HG03432 (cell line): ENCODE results near the gene SLC23A3.
"Not testable (repeated sequence)": the region's sequence is repeated elsewhere in the genome, so short reads cannot be mapped to it uniquely, and the experiment has no call there.

Source experiments
- ATAC-seq: cut with Tn5 transposase; IDR thresholded peaks from one replicate; pipeline ENCODE4 v1.9.1; 2021; ENCODE audit warnings: mild to moderate bottlenecking, moderate library complexity; ENCODE audit not compliant: unreplicated experiment

SLC23A3 gene

DNA sequence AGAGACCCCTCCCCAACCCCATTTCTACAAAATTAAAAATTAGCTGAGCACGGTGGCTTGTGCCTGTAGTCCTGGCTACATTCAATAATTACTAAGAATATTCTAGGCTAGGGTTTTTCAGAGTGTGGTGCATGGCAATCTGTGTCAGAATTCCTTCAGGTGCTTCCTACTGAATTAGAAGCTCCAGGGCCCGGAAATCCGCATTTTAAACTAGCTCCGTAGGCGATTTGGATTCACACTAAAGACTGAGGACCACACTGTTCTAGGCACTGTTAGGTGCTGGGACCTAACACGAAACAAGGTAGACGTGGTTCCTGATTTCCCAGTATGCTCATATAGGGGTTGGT lies 36.1 kb upstream of the SLC23A3 start:
- ATAC-seq: no peak

DNA sequence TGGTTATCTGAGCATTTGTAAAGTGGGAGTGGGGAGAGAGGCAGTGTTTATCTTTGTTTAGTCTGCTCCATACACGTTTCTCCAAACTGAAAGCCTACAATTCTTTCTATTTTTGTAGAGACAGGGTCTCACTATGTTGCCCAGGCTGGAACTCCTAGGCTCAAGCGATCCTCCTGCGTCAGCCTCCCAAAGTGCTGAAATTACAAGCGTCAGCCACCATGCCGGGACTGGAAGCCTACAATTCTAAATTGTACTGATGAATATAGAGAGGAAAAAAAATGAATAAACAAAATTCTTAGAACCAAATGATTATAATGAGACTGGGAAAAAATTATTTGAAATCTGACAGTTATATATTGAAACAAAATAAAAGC lies 35.3 kb upstream of the SLC23A3 start:
- ATAC-seq: no peak

DNA sequence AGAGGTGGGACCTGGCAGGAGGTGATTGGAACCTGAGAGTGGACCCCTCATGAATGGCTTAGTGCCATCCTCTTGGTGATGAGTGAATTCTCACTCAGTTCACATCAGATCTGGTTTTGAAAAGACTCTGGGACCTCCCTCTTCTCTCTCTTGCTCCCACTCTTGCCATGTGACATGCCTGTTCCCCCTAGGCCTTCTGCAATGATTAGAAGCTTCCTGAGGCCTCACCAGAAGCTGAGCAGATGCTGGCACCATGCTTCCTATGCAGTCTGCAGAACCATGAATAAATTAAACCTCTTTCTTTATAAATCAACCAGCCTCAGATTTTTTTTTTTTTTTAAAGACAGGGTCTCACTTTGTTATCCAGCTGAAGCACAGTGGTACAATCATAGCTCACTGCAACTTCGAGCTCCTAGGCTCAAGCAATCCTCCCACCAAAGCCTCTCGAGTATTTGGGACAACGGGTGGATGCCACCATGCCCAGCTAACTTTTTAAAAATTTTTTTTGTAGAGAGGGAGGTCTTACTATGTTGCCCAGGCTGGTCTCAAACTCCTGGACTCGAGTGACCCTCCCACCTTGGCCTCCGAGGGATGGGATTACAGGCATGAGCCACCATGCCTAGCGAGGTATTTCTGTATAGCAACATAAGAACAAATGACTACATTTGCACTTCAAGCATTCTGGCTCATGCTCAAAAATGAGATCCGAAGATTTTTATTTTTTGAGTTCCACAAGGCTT lies 34.8 kb upstream of the SLC23A3 start:
- no peak for ATAC-seq

DNA sequence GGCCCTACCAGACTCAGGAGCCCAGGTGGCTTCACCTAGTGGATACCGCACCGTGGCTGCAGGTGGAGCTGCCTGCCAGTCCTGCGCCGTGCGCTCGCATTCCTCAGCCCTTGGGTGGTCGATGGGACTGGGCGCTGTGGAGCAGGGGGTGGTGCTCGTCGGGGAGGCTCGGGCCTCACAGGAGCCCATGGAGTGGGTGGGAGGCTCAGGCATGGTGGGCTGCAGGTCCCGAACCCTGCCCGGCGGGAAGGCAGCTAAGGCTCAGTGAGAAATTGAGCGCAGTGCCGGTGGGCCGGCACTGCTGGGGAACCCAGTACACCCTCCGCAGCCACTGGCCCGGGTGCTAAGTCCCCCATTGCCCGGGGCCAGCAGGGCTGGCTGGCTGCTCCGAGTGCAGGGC lies 31.5 kb upstream of the SLC23A3 start:
- not testable (repeated sequence) for ATAC-seq

DNA sequence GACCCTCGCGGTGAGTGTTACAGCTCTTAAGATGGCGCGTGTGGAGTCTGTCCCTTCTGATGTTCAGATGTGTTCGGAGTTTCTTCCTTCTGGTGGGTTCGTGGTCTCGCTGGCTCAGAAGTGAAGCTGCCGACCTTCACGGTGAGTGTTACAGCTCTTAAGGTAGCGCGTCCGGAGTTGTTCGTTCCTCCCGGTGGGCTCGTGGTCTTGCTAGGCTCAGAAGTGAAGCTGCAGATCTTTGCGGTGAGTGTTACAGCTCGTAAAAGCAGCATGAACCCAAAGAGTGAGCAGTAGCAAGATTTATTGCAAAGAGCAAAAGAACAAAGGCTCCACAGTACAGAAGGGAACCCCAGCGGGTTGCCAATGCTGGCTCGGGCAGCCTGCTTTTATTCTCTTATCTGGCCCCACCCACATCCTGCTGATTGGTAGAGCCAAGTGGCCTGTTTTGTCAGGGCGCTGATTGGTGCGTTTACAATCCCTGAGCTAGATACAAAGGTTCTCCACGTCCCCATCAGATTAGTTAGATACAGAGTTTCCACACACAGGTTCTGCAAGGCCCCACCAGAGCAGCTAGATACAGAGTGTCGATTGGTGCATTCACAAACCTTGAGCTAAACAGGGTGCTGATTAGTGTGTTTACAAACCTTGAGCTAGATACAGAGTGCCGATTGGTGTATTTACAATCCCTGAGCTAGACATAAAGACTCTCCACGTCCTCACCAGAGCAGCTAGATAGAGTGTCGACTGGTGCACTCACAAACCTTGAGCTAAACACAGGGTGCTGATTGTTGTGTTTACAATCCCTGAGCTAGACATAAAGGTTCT lies 30.9 kb upstream of the SLC23A3 start:
- ATAC-seq: not testable (repeated sequence)

DNA sequence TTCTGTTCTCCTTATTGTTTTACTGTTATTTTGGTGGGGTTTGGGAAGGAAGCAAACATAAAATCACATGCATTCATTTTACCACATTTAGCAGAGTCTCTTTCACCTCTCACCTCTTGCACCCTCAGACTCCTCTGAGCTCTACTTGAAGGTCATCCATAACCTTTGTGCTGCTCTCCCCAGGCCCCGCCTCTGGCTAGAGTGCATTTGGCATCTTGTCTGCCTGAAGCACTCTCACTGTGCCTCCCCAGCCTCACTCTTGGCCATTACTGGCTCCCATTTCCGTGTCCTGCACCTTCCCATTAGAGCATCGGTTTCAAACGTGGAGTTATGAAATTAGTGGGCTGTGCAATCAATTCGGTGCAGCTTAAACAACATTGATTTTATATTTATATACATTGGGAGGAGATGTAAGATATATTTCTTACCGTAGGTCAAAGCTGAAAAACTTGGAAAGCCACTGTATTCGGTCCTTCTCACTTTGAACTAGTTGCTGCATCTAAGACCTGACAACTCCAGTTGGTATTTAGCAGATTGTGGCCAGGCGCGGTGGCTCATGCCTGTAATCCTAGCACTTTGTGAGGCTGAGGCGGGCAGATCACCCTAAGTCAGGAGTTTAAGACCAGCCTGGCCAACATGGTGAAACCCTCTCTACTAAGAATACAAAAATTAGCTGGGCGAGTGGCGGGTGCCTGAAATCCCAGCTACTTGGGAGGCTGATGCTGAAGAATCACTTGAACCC lies 29.8 kb upstream of the SLC23A3 start:
- ATAC-seq: no peak

DNA sequence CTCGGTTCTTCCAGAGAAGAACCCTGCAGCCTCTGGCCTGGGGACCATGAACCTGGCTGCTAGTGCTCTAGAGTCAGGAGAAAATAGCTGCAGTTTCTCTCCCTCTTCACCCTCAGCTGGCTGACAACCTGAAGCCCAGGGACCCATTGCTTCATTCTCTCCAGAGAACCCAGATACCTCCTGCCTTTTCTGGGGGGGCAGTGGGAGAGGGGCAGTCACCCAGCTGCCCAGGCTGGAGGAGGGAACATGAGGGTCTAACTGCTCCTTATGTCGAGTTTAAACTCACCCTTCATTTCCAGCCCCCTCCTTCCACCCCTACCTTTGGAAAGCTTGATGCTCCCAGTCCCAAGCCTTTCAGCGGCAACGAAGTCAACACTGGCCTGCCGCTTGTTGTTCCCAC lies 29.1 kb upstream of the SLC23A3 start:
- ATAC-seq: no peak

DNA sequence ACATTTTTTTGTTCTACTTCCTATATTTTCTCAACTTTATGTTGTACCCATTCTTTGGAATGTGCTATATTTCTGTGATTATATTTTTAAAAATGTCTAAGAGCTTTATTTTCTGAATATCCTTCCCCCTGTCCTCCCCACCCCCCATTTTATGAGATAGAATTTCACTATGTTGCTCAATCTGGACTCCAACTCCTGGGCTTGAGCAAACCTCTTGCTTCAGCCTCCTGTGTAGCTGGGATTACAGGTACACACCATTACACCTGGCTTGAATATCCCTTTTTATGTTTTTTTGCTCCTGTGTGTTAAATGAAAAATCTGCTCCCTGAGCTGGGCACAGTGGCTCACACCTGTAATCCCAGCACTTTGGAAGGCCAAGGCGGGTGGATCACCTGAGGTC lies 27.6 kb upstream of the SLC23A3 start:
- no peak for ATAC-seq

DNA sequence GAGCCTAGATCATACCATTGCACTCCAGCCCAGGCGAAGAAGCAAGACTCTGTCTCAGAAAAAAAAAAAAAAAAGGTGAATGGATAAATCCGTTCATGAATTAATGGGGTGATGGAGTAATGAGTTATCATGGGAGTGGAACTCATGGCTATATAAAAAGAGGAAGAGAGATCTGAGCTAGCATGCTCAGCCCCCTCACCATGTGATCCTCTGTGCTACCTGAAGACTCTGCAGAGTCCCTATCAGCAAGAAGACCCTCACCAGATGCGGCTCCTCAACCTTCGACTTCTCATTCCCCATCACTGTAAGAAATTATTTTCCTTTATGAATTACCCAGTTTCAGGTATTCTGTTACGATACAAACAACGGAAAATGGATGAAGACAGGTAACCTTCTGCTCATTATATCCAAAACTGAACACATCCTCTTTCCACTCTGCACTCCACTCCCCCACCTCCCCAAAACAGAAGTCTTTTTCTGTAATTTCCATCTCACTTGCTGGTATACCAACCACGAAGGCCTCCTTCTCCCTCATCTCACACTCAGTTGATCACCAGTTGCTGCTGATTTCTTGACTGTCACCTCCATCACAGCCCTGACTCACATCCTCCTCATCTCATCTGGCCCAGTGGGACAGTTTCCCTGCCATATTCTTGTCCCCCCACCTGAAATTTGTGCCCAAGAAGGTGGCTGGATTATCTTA lies 17.1 kb upstream of the SLC23A3 start:
- ATAC-seq: no peak

DNA sequence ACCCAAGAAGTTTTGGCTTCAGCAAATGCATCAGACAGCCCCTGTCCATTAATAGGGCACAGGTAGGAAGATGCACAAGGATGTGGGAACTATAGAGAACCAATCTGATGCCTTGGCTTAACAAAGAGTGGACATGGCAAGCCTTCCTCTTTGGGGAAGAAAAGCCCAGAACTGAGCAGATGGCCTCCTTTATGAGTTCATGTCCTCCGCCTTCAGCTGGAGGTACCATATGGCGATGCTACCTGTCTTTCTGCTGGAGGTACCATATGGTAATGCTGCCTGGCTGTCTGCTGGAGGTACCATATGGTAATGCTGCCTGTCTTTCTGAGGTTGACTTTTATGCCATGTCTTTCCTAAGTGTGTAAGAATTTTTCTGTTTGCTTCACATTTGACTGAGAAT lies 14.3 kb upstream of the SLC23A3 start:
- no peak for ATAC-seq

DNA sequence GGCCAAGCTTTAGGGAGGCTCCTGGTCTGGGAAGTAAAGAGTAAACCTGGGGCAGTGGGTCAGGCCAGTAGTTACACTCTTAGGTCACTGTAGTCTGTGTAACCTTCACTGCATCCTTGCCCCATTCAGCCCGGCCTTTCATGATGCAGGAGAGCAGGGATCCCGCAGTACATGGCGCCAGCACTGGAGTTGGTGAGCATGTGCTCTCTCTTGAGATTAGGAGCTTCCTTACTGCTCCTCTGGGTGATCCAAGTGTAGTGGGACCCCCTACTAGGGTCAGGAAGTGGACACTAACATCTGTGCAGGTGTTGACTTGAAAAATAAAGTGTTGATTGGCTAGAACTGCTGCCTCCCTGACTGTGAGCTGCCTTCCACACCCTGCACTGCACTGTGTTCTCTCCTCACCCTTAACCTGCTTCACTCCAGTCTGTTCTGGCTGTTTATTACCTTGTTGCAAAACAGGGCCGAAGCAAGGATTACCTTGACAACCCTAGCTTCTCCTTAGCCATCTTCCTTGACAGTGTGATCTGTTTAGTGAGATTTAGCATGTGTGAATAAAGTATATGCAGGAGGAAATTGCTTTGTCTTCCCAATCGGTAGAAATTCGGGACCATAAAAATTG lies 13.4 kb upstream of the SLC23A3 start:
- ATAC-seq: no peak

DNA sequence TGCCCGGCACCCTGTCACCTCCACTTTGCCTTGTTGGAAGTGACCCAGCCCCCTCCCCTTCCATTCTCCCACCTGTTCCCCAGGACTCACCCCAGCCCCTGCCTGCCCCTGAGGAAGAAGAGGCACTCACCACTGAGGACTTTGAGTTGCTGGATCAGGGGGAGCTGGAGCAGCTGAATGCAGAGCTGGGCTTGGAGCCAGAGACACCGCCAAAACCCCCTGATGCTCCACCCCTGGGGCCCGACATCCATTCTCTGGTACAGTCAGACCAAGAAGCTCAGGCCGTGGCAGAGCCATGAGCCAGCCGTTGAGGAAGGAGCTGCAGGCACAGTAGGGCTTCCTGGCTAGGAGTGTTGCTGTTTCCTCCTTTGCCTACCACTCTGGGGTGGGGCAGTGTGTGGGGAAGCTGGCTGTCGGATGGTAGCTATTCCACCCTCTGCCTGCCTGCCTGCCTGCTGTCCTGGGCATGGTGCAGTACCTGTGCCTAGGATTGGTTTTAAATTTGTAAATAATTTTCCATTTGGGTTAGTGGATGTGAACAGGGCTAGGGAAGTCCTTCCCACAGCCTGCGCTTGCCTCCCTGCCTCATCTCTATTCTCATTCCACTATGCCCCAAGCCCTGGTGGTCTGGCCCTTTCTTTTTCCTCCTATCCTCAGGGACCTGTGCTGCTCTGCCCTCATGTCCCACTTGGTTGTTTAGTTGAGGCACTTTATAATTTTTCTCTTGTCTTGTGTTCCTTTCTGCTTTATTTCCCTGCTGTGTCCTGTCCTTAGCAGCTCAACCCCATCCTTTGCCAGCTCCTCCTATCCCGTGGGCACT lies 12.7 kb upstream of the SLC23A3 start:
- ATAC-seq: no peak

DNA sequence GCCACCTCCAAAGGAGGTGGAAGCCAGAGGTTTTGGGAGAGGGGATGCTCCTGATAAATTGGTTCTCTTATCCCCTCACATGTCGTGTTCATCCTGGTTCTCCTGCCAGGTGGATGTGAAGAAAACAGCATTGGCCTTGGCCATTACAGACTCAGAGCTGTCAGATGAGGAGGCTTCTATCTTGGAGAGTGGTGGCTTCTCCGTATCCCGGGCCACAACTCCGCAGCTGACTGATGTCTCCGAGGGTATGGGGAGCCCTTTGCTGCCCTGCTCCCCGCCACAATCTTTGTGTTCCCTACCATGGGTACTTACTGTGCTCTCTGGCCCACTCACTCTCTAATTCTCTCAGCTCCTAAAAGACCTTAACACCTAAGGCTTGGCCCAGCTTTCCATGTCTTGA lies 11.7 kb upstream of the SLC23A3 start:
- ATAC-seq: no peak

DNA sequence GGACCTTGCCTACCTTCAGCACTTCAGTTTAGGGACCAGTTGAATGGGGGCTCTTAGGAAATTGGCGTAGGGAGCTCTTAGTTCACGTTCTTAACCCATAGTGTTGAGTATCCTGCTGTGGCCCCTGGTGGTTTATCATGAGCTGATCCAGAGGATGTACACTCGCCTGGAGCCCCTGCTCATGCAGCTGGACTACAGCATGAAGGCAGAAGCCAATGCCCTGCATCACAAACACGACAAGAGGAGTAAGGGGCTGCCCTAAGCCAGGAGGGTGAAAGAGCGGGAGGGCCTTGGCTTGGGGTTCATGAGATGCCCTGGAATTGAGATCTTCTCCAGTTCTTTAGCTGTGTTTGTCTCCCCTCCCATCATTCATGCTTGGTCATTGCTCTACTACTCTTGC lies 11.1 kb upstream of the SLC23A3 start:
- ATAC-seq: no peak

DNA sequence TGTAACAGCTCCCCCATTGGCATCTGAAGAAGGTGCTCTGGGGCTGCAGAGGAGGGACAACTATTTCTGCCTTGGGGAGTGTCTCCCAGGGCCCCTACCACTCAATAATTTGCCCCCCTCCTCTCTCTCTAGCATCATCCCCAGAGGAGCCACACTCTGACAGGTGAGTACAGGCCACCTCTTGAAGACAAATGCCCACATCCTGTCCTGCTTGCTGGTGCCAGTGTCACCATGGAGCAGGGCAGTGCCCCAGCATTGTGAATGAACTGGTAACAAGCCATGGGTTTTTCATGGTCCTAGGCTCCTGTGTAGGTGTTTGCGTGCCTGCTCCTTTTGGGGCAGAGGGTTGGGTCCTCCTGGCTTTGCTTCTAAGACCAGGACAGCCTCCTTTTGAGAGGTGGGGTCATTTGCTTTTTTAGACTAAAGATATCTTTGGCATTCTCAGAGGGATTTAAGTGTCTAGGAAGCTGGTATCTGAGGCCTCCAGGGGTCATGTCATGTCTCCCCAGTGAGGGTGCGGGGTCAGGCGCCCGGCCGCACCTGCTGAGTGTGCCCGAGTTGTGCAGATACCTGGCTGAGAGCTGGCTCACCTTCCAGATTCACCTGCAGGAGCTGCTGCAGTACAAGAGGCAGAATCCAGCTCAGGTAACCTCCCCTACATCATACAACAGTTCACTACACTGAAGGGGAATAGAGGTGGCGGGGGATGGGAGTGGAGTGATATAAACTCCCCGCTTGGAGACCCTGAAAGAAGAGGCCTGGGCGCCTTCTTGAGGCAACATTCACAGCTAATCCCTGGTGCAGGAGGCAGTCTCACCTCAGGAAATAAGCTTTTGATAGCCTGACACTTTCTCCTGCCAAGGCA lies 10.0 kb upstream of the SLC23A3 start:
- no peak for ATAC-seq

DNA sequence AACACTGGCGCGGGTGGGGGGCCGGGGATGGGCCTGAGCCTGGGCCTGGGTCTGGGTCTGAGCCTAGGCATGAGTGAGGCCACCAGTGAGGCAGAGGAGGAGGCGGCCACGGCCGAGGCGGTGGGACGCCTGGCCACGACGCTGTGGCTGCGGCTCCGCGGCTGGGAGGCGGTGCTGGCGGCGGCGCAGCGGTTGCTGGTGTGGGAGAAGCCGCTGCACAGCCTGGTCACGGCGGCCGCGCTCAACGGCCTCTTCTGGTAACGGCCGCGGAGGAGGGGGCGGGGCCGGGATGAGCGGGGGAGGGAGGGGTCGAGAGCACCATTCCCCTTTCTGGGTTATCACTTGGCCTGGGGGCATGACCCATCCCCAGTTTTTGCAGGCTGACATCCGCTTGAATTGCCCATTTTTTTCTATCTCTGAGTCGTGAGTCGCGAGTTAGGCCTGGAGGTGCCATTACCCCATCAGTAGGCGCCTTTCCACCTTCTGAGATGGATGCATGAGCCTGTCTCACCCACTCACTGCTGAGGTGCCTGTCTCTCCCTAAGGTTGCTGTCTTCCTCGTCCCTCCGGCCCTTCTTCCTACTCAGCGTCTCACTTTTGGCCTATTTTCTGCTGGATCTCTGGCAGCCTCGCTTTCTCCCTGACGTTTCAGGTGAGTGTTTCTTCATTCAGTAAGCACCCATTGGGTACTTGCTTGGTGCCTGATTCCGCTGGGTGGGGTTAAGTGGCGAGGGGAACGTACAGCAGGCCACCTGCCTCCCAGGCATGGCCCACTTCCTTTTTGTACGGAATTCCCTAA lies 8.7 kb upstream of the SLC23A3 start:
- ATAC-seq: peak; percentile 19

DNA sequence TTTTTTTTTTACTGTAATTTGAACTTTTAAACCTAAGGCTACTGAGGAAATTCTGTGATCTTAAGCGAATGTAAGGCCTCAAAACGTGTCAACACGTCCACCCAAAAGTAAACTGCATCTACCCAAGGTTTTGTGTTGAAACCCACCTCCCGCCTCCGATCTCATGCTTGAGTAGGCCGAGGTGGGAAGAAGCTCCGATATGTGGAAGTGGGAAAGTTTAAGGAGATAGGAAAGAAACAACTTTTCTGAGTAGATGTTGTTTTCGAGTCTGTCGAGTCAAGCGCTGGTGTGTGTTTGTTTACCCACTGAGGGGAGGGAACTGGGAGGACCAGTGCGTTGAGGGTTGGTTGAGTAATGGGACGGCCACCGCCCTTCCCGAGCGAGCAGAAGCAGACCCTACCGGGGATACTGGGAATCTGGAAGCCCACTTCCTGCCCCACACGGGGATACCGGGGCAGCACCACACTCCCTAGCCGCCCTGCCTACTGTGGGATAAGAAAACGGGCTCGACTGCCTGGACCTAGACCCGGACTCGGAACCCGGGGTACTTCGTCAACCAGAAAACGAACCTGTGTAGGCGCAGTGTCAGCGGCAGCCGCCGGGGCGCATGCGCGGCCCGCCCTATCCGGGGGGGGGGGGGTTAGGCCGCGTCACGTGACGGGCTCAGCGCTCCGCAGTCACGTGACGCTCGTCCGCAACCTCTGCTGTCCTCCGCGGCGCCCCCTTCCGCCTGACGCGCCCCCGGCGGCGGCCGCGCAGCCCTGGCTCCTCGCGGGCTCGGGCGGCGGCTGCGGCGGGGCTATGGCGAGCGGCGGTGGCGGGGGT lies 7.9 kb upstream of the SLC23A3 start, which contains the start of gene RETREG2:
TSS of gene RETREG2 (plus strand) at position 724 of the 825 bp plus-strand sequence. CDS start at position 802, 78 bp downstream.
- ATAC-seq: peak; percentile 47
